NOMO-1 (cell line): ENCODE data around the gene CPPED1.

Experiments used
- DNase-seq, 2 experiments: peaks; one replicate each; lab custom pipeline; 2025; ENCODE audit not compliant: unreplicated experiment in 2 of 2; lab: John Stamatoyannopoulos, UW

The CPPED1 gene

GRCh38 chr16:12742741-12743140, 60.9 kb downstream of the CPPED1 start:
- no peak for DNase-seq

DNA sequence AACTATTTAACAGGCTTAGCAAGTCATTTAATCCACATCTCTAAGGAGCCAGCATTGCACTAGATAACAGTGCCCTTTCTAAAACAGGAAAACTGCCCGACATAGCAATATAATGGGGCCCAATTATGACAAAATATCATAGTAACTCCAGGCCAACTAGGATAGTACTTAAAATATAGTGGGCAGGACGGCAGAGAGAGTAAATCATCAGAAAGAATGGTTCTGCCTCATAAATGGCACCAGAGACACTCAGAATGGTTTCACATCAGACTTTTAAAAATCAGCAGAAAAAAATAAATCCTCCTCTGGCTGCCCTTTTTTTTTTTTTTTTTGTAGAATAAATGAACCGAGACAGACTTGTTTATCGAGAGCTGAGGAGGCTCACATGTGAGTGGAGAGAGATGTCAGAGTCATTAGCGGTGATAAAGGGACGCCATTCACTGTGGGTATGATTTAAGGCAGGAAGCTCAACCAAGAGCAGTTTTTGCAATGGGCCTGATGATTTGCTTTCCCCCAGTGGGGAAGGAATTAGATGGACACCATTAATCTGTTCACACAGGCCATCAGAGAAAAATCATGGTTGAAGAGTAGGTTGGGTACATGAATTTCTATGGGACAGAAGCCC, 62.6 kb downstream of the CPPED1 start:
- no peak for DNase-seq

DNA sequence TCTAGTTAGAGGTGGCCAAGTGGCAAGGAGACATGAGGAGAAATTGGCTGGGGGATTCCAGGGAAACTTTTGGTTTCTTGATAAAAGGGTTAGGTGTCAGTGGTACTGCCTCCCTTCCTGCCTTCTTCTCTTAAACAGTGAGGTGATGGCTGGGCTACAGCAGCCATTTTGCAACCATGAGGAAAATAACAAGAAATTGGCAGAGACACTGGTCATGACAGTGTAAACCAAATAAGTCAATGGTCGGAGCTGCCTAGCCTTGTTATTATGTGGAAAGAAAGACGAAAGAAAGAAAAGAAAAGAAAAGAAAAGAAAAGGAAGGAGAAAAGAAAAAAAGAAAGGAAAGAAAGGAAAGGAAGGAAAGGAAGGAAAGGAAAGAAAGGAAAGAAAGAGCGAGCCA, 63.9 kb downstream of the CPPED1 start:
- no peak for DNase-seq

DNA sequence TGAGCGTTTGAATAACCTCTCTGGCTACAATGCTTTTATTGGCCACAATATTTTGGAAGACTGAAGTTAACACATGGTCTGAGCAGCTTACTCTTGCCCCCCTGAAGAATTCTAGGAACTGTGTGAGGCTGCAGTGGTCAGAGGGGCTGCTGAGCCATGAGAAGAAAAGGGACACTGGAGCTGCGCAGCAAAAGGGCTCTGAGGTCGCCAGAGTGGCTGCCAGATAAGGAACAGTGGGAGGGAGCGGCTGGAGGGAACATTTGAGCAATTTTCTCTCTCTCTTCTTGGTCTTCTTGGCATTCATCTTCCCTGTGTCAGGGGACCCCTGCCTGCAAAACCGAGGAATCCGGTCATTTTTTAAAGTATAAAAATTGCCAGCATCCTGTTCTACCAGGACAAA, 66.1 kb downstream of the CPPED1 start:
- no peak for DNase-seq

- DNase-seq = no peak
Measured at GRCh38 chr16:12735805-12736204, 67.9 kb downstream of the CPPED1 start.

GRCh38 chr16:12732600-12732999, 71.1 kb downstream of the CPPED1 start:
- no peak for DNase-seq

DNA sequence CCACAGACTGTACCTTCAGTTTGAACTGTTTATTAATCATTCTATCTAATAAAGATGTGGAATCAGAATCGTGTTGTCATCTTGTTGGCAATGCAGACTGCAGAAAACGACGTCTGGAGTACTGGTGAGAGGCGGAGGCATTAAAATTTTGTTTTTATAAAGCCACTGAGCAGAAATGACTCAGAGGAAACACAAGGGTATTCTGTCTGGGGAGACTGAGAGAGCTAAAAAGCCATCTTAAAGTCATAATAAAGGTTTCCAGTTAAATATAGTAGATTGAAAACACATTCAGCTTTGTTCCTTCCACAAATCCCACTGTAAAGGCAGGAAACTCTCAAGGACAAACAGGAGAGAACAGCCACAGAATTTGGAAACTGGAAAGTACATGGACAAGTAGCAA, 74.2 kb downstream of the CPPED1 start:
- no peak for DNase-seq

DNA sequence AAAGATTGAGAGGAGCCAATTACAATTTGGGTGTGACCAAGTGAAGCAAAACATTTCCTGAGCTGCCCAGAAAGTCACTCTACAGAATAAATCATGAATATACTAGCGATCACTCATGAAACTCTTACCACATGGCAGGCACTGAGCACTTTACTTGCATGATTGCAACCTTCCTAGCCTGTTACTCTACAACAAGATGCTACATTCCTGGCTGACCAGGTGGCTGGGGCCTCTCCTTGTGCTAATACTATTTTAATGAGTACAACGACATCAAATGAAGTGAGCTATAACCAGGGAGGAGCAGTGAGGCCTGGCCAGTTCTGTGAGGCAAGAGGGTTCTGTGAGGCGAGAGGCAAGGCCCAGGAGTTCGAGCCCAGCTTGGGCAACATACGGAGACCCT, 75.2 kb downstream of the CPPED1 start:
- DNase-seq = no peak

- no peak for DNase-seq
Measured at GRCh38 chr16:12724226-12724625, 79.5 kb downstream of the CPPED1 start.

DNA sequence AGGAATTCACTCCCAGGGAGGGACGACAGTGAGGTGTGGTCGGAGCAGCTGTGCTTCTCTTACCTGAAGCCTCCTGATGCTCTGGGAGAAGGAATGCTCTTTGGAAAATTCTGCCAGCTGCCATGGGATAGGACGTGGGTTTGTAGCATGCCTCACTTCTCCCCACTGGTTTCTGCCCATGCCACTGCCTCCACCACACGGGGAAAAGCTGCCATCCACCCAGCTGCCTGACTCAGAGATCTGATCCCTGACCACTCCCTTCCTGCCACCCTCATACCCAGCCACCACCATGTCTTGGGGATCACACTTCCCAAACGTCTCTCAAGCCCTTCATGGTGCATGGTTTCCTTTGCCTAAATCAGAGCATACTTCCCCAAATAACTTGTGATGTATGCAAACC, 80.0 kb downstream of the CPPED1 start:
- DNase-seq = no peak

GRCh38 chr16:12721841-12722421, 81.8 kb downstream of the CPPED1 start:
- no peak for DNase-seq

- DNase-seq = no peak
Measured at GRCh38 chr16:12719972-12720371, 83.7 kb downstream of the CPPED1 start.

DNA sequence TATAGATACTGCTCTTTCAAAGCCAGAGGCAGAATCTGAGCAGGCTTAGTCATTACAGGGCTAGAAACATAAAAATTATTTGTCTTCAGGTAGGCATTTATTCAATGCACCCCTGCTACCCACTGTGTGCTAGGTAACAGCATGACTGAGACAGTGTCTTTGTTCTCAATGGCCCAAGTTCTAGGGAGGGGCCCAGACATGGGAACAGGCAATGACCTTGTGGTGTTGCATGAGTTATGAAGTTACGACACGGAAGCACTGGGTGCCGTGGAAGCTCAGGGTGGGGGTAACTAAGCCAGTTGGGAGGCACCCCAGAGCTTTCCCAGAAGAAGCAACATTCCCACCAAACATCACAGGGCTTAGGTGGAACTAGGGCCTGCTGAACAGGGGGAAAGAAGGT, 87.0 kb downstream of the CPPED1 start:
- no peak for DNase-seq

- no peak for DNase-seq
Measured at GRCh38 chr16:12709807-12710206, 93.9 kb downstream of the CPPED1 start.

DNA sequence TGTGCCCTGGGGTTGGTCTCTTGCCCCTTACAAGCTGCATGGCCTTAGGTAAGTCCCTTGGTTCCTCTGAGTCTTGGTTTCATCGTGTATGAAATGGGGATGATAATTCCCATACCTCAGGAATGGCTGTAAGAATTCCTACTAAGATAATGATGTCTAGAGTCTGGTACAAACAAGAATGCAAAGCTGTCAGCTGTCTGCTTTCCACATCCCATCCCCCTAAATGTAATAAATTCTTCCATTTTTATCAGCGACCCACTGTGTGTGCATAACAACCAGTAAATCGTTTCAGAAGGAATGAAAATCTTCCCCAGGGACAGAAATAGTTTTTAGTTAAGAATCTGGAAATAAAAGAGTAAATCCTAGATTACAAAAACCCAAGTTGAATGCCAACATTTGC, 95.4 kb downstream of the CPPED1 start:
- no peak for DNase-seq

DNA sequence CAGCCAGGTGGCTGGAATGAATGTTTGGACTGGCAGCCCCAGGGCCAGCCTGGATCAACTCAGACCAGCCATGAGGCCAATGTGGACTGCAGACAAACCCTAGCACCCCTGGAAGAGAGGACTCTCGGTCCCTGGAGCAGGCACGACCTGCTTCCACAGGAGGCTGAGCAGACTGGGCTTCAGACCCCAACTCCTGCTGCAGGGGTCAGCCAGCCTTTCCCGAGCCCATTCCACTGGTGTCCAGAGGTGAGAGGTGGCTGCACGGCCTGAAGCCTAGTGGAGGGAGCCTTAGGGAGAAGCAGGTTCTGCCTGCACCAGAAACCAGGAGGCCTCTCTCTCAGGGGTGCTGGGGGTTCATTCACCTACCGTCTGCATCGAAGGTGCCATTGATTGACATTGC, 97.1 kb downstream of the CPPED1 start:
- no peak for DNase-seq

- DNase-seq = no peak
Measured at GRCh38 chr16:12704492-12705111, 99.1 kb downstream of the CPPED1 start.

- DNase-seq = no peak
Measured at GRCh38 chr16:12703935-12704334, 99.8 kb downstream of the CPPED1 start.

GRCh38 chr16:12700161-12700560, 103.5 kb downstream of the CPPED1 start:
- DNase-seq = no peak

GRCh38 chr16:12699161-12699560, 104.5 kb downstream of the CPPED1 start:
- DNase-seq = no peak

- DNase-seq = no peak
Measured at GRCh38 chr16:12697437-12697836, 106.2 kb downstream of the CPPED1 start.

DNA sequence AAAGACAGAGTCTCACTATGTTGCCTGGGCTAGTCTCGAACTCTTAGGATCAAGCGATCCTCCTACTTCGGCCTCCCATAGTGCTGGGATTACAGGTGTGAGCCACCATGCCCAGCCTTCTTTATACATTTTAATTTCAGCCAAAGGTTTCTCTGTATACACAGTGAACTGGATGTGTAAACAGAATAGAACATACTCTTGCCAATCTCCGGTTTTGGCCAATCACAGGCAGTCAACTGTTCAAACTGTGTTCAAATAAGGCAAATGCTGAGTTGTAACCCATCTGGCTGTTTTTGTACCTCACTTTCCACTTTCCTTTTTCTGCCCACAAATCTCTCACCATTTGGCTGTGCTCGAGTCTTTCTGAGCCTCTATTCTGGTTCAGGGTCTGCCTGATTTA, 108.2 kb downstream of the CPPED1 start:
- no peak for DNase-seq

- no peak for DNase-seq
Measured at GRCh38 chr16:12690024-12690423, 113.7 kb downstream of the CPPED1 start.
